Aorta (tissue), 5 donors: ENCODE results near the gene DAO. TPM values are rescaled to one million over a fixed set of nuclear protein-coding genes. Genes with fewer than 3 reads are reported as not detected.
A peak's percentile ranks its signal among the peaks of the same experiment; 100 is the strongest.
"Not testable (repeated sequence)": the region's sequence is repeated elsewhere in the genome, so short reads cannot be mapped to it uniquely, and the experiment has no call there.

ENCODE experiments used
- ATAC-seq: fragments of 200-7000 bp; cut with Tn5 transposase; one replicate; pipeline ENCODE4 v1.9.1; 2022; ENCODE audit warnings: moderate library complexity; ENCODE audit not compliant: low FRiP score
- DNase-seq, 2 donors: peaks; one replicate each; pipeline ENCODE4 v3.0.0-alpha.2; 2020
- H3K27ac ChIP-seq, 2 donors: one replicate each; pipeline ENCODE4 v1.5.1; 2013; ENCODE audit warnings: low read length in 2 of 2, mild to moderate bottlenecking in 2 of 2, moderate library complexity in 2 of 2, control low read depth in 1 of 2, inconsistent platforms in 1 of 2, low read depth in 1 of 2
- H3K27me3 ChIP-seq, 2 donors: one replicate each; pipeline ENCODE4 v1.6.1; 2013; ENCODE audit warnings: control low read depth in 1 of 2, low read length in 1 of 2, mild to moderate bottlenecking in 1 of 2, moderate library complexity in 1 of 2; ENCODE audit not compliant: insufficient read depth in 2 of 2, control insufficient read depth in 1 of 2
- H3K36me3 ChIP-seq, 2 donors: one replicate each; pipeline ENCODE4 v1.6.1; 2013; ENCODE audit warnings: control low read depth in 1 of 2, low read length in 1 of 2, mild to moderate bottlenecking in 1 of 2; ENCODE audit not compliant: insufficient read depth in 2 of 2, control insufficient read depth in 1 of 2
- H3K4me1 ChIP-seq, 2 donors: one replicate each; pipeline ENCODE4 v1.6.1; 2013; ENCODE audit warnings: low read length in 2 of 2, control low read depth in 1 of 2, mild to moderate bottlenecking in 1 of 2, moderate library complexity in 1 of 2; ENCODE audit not compliant: insufficient read depth in 2 of 2, control insufficient read depth in 1 of 2
- H3K4me3 ChIP-seq, 2 donors: one replicate each; pipeline ENCODE4 v1.5.1; 2013; ENCODE audit warnings: low read length in 2 of 2, control low read depth in 1 of 2, mild to moderate bottlenecking in 1 of 2
- H3K9me3 ChIP-seq: one replicate; pipeline ENCODE4 v1.6.1; 2013; ENCODE audit warnings: mild to moderate bottlenecking, low read length; ENCODE audit not compliant: control insufficient read depth
- WGBS, 2 donors: extraction: QIAGEN DNeasy Blood & Tissue Kit; methylation state at CpG; one replicate each; pipeline ENCODE4 v1.1.7; 2013; 5-methylcytosine and 5-hydroxymethylcytosine counted together
- intact Hi-C, 2 donors: fragments of 100-400 bp; cut with DNase I; formaldehyde crosslinking; loops; one replicate each; pipeline versions ENCODE4 v1.14.2 to v1.15.0; 2022
- polyA plus RNA-seq, 2 donors: library from polyadenylated mRNA; stranded (reverse); fragments of 200-250 nt; gene quantifications; one replicate each; pipeline ENCODE4 v1.2.3, GENCODE V29; 2013
- total RNA-seq, 2 donors: library from RNA; stranded (reverse); fragmentation: NEBNext Ultra II Directional; extraction: Animal tissue kit (Norgen Biotek cat#: 25700); gene quantifications; one replicate each; pipeline ENCODE4 v1.2.1, GENCODE V29; 2021
- donor health status: healthy with polysubstance abuse.
- donor health status: Bipolar disorder and iron deficiency.
- donor health status: DM: no; HTN: no; CAD: no.
- donor health status: DM: no; HTN: no; CAD: no.
- donor health status: DM: yes; HTN: yes; CAD: no.

Gene DAO
- total and polyA plus RNA-seq, 4 donors = not detected

GRCh38 chr12:108837239-108837638, 42.7 kb upstream of the DAO start:
- ATAC-seq (no peak), DNase-seq (no peak)
- H3K4me3 ChIP-seq = no peak overlapping the region
- intact Hi-C loops = loop anchor here (5.0 to 10.0 kb wide), 2 partner anchors 35 to 112 kb away; no protein-coding TSS in a partner anchor
- H3K27me3 ChIP-seq = no peaks in the 10 kb centered on the region
- peak overlapping the region; percentile 39 to 60 for H3K27ac ChIP-seq
- peaks cover 2 to 13% of the 10 kb centered on the region in 2 donors for H3K4me1 ChIP-seq
- peaks cover 0 to 2% of the 10 kb centered on the region in 2 donors for H3K36me3 ChIP-seq
- H3K9me3 ChIP-seq = no peaks in the 10 kb centered on the region
- 76 to 86% methylated on average over 8 of the region's 8 CpGs for WGBS, 2 donors

- Histone ChIP-seq H3K9me3 (no peaks in the 10 kb centered on the region), H3K4me3 (no peak overlapping the region), H3K36me3 (peaks cover 0 to 2% of the 10 kb centered on the region in 2 donors), H3K4me1 (peaks cover 0 to 9% of the 10 kb centered on the region in 2 donors), H3K27ac (peak overlapping the region; percentile 68 to 100), H3K27me3 (no peaks in the 10 kb centered on the region)
- WGBS, 2 donors = 50 to 63% methylated on average over 7 of the region's 7 CpGs
- no peak for ATAC-seq
- DNase-seq = no peak
- intact Hi-C loops = loop anchor here (5.0 to 10.0 kb wide), 2 partner anchors 35 to 113 kb away; no protein-coding TSS in a partner anchor
Measured at GRCh38 chr12:108837680-108838079, 42.2 kb upstream of the DAO start.

- peak; percentile 96 for DNase-seq
- peak; percentile 93 for ATAC-seq
- WGBS, 2 donors = 13 to 15% methylated on average over 14 of the region's 14 CpGs
- Histone ChIP-seq H3K9me3 (no peaks in the 10 kb centered on the region), H3K27me3 (no peaks in the 10 kb centered on the region), H3K4me3 (no peak overlapping the region), H3K27ac (peak overlapping the region; percentile 96 to 100), H3K4me1 (peaks cover 0 to 9% of the 10 kb centered on the region in 2 donors), H3K36me3 (peaks cover 0 to 2% of the 10 kb centered on the region in 2 donors)
- intact Hi-C loops = loop anchor here (1.0 to 10.0 kb wide), 3 partner anchors 16 to 114 kb away; no protein-coding TSS in a partner anchor
Measured at GRCh38 chr12:108838194-108839017, 41.5 kb upstream of the DAO start.

GRCh38 chr12:108839018-108839889, 40.6 kb upstream of the DAO start:
- H3K9me3 ChIP-seq = no peaks in the 10 kb centered on the region
- intact Hi-C loops = loop anchor here (1.0 to 10.0 kb wide), 3 partner anchors 15 to 114 kb away; no protein-coding TSS in a partner anchor
- peaks cover 0 to 2% of the 10 kb centered on the region in 2 donors for H3K36me3 ChIP-seq
- H3K27me3 ChIP-seq = no peaks in the 10 kb centered on the region
- peaks cover 0 to 9% of the 10 kb centered on the region in 2 donors for H3K4me1 ChIP-seq
- DNase-seq (peak; percentile 89 to 91), ATAC-seq (peak; percentile 81)
- H3K4me3 ChIP-seq = no peak overlapping the region
- peak overlapping the region; percentile 96 to 100 for H3K27ac ChIP-seq
- WGBS, 2 donors = 0 to 3% methylated on average over 6 of the region's 6 CpGs

- peaks cover 0 to 9% of the 10 kb centered on the region in 2 donors for H3K4me1 ChIP-seq
- ATAC-seq = peak; percentile 4
Measured at GRCh38 chr12:108839890-108840230, 40.0 kb upstream of the DAO start.

GRCh38 chr12:108840605-108841332, 39.1 kb upstream of the DAO start:
- DNase-seq (no peak), ATAC-seq (no peak)
- Histone ChIP-seq H3K4me3 (no peak overlapping the region), H3K9me3 (no peaks in the 10 kb centered on the region), H3K27ac (peak overlapping the region in 1 of 2 donors; percentile 39), H3K27me3 (no peaks in the 10 kb centered on the region), H3K4me1 (peaks cover 0 to 9% of the 10 kb centered on the region in 2 donors), H3K36me3 (no peaks in the 10 kb centered on the region)
- intact Hi-C loops = no loop called here
- WGBS, 2 donors = 79 to 80% methylated on average over 20 of the region's 20 CpGs

More at GRCh38 chr12:108839890-108840230, 40.0 kb upstream of the DAO start:
- H3K9me3 ChIP-seq = no peaks in the 10 kb centered on the region
- intact Hi-C loops = loop anchor here (1.0 to 10.0 kb wide), 3 partner anchors 14 to 115 kb away; no protein-coding TSS in a partner anchor
- WGBS, 2 donors = 34 to 37% methylated on average over 9 to 10 of the region's 10 CpGs
- H3K27ac ChIP-seq = peak overlapping the region; percentile 84 to 99
- no peak overlapping the region for H3K4me3 ChIP-seq
- DNase-seq = peak in 1 of 2 donors; percentile 64
- H3K27me3 ChIP-seq = no peaks in the 10 kb centered on the region
- peaks cover 0 to under 1% of the 10 kb centered on the region in 2 donors for H3K36me3 ChIP-seq

- intact Hi-C loops, H3K27ac ChIP-seq, H3K36me3 ChIP-seq, ATAC-seq, DNase-seq, H3K27me3 ChIP-seq, H3K4me1 ChIP-seq, H3K4me3 ChIP-seq, H3K9me3 ChIP-seq: not testable (repeated sequence)
- 52 to 66% methylated on average over 4 of the region's 4 CpGs for WGBS, 2 donors
Measured at GRCh38 chr12:108841825-108842224, 38.1 kb upstream of the DAO start.

GRCh38 chr12:108842361-108842760, 37.5 kb upstream of the DAO start:
- Histone ChIP-seq H3K27ac (peak overlapping the region in 1 of 2 donors; percentile 49), H3K9me3 (no peaks in the 10 kb centered on the region), H3K4me1 (peaks cover 0 to under 1% of the 10 kb centered on the region in 2 donors), H3K4me3 (no peak overlapping the region), H3K36me3 (no peaks in the 10 kb centered on the region), H3K27me3 (no peaks in the 10 kb centered on the region)
- intact Hi-C loops = no loop called here
- DNase-seq = no peak
- 63 to 69% methylated on average over 6 of the region's 6 CpGs for WGBS, 2 donors
- no peak for ATAC-seq
